ENCODE data around the gene DDAH1.

The DDAH1 gene

DNA sequence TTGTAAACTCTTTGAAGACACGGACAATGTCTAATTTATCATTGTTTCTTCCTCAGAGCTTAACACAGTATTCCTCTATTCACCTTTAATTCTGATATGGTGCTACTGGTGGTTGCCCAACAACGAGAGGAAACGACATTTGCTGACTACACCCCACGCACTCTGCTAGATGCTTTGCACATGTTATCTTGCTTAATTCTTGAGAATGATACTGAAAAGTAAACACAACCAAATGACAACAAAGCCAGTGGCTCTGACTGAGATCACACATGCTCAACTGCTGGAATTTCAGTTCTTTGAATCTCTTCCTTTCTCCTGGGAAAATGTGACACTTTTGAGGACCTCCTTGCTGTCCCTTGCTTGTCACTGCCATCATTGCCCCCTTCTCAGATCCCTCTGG, 37.2 kb upstream of the DDAH1 start:
- H3K9ac ChIP-seq (ENCODE audit: low read depth, low read length, poor library complexity, severe bottlenecking) = no peak overlapping the region
- no peaks in the 10 kb centered on the region for H3F3A ChIP-seq (ENCODE audit: low read depth)
- no peak overlapping the region for H2AFZ ChIP-seq (ENCODE audit: low read length)

DNA sequence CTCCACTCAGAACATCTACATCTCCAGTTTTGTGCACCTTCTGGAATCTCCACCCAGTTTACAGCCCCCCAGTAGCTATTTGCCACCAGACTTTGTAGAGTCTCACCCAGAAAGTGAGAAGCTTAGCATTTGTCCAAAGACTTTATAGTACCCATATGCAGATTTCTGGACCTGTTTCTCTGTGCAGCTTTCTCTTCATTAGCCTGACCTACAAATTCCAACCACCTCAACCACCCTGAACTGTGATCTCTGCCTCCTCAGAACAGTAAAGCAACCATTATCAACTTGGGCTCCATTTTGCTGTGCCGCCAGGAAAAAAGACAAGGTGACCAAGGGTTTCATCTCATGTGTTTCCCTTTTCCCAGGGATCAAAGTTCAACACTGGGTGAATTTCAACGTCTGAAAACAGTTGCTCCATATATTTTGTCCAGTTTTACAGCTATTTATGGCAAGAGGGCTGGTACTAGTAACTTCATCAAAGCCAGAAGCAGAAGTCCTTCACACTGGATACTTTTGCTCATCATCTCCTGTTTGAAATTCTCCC, 36.5 kb upstream of the DDAH1 start:
- Histone ChIP-seq H3K79me2 (ENCODE audit: insufficient read depth, low read length) (no peaks in the 10 kb centered on the region), H4K20me1 (ENCODE audit: insufficient read depth, low read length, poor library complexity, severe bottlenecking) (no peaks in the 10 kb centered on the region), H3F3A (ENCODE audit: low read depth) (no peaks in the 10 kb centered on the region), H3K27me3 (ENCODE audit: insufficient read depth, low read length, poor library complexity, severe bottlenecking) (no peaks in the 10 kb centered on the region), H3K9me2 (replicated peaks; ENCODE audit: low read depth, low read length) (no peaks in the 10 kb centered on the region), H3K36me3 (ENCODE audit: insufficient read depth, low read length) (no peaks in the 10 kb centered on the region), H3K9me3 (ENCODE audit: insufficient read depth, low read depth, low read length) (no peaks in the 10 kb centered on the region), H3K4me3 (ENCODE audit: low read length, poor library complexity, severe bottlenecking) (no peak overlapping the region), H3K9ac (ENCODE audit: low read depth, low read length, poor library complexity, severe bottlenecking) (no peak overlapping the region), H2AFZ (ENCODE audit: low read length) (no peak overlapping the region), H3K4me1 (ENCODE audit: insufficient read depth, low read length, poor library complexity, severe bottlenecking) (no peaks in the 10 kb centered on the region), H3K4me2 (ENCODE audit: low read depth, low read length, poor library complexity, severe bottlenecking) (no peak overlapping the region)
- no peak for TF ChIP-seq EZH2phosphoT487 (IDR thresholded peaks at IDR 0.05; ENCODE audit: borderline replicate concordance)
- TF ChIP-seq, protein P1, sequence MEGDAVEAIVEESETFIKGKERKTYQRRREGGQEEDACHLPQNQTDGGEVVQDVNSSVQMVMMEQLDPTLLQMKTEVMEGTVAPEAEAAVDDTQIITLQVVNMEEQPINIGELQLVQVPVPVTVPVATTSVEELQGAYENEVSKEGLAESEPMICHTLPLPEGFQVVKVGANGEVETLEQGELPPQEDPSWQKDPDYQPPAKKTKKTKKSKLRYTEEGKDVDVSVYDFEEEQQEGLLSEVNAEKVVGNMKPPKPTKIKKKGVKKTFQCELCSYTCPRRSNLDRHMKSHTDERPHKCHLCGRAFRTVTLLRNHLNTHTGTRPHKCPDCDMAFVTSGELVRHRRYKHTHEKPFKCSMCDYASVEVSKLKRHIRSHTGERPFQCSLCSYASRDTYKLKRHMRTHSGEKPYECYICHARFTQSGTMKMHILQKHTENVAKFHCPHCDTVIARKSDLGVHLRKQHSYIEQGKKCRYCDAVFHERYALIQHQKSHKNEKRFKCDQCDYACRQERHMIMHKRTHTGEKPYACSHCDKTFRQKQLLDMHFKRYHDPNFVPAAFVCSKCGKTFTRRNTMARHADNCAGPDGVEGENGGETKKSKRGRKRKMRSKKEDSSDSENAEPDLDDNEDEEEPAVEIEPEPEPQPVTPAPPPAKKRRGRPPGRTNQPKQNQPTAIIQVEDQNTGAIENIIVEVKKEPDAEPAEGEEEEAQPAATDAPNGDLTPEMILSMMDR (conservative IDR thresholded peaks at IDR 0.05; ENCODE audit: low read length) = no peak

More for the DNA sequence above, 37.2 kb upstream of the DDAH1 start:
- H3K4me1 ChIP-seq (ENCODE audit: insufficient read depth, low read length, poor library complexity, severe bottlenecking) = no peaks in the 10 kb centered on the region
- no peaks in the 10 kb centered on the region for H3K27me3 ChIP-seq (ENCODE audit: insufficient read depth, low read length, poor library complexity, severe bottlenecking)
- no peak overlapping the region for H3K4me2 ChIP-seq (ENCODE audit: low read depth, low read length, poor library complexity, severe bottlenecking)
- H3K9me3 ChIP-seq (ENCODE audit: insufficient read depth, low read depth, low read length) = no peaks in the 10 kb centered on the region
- TF ChIP-seq, protein P1 (conservative IDR thresholded peaks at IDR 0.05; ENCODE audit: low read length) = no peak
- H3K79me2 ChIP-seq (ENCODE audit: insufficient read depth, low read length) = no peaks in the 10 kb centered on the region
- H3K9me2 ChIP-seq (replicated peaks; ENCODE audit: low read depth, low read length) = no peaks in the 10 kb centered on the region
- no peaks in the 10 kb centered on the region for H3K36me3 ChIP-seq (ENCODE audit: insufficient read depth, low read length)
- no peak overlapping the region for H3K4me3 ChIP-seq (ENCODE audit: low read length, poor library complexity, severe bottlenecking)
- no peaks in the 10 kb centered on the region for H4K20me1 ChIP-seq (ENCODE audit: insufficient read depth, low read length, poor library complexity, severe bottlenecking)

DNA sequence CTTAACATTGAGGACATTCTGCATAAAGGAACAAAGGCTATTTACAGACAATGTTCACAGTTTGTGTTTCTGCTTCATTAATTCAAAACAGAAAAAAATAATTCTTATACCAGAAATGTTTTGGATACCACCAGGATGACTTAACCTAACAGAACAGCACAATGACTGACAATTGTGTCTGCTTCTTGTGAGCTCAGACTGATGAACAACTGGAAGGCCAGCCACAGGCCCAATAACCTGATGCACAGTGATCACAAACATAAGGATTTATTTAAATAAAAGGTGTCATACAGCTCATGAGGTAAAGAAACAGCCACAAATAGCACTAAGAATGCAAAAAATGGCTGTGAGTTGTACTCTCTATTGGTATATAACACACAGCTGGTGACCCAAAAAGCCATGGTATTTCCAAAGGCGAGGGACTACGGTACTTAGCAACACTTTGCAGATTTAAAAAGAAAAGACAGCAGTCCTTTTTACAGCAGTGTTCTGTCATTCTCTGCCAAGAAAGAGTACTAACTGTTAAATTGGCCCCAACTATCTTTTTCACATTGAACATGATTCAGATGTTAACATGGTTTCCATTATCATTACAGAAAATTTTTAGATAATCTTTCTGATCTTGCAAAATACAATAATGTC, 32.1 kb upstream of the DDAH1 start:
- H3F3A ChIP-seq (ENCODE audit: low read depth) = no peaks in the 10 kb centered on the region

More for the DNA sequence above, 32.1 kb upstream of the DDAH1 start:
- Histone ChIP-seq H3K4me1 (ENCODE audit: insufficient read depth, low read length, poor library complexity, severe bottlenecking) (no peaks in the 10 kb centered on the region), H2AFZ (ENCODE audit: low read length) (no peak overlapping the region), H3K36me3 (ENCODE audit: insufficient read depth, low read length) (no peaks in the 10 kb centered on the region), H3K27me3 (ENCODE audit: insufficient read depth, low read length, poor library complexity, severe bottlenecking) (no peaks in the 10 kb centered on the region), H3K79me2 (ENCODE audit: insufficient read depth, low read length) (no peaks in the 10 kb centered on the region), H3K4me3 (ENCODE audit: low read length, poor library complexity, severe bottlenecking) (no peak overlapping the region), H4K20me1 (ENCODE audit: insufficient read depth, low read length, poor library complexity, severe bottlenecking) (no peaks in the 10 kb centered on the region), H3K9me3 (ENCODE audit: insufficient read depth, low read depth, low read length) (no peaks in the 10 kb centered on the region), H3K4me2 (ENCODE audit: low read depth, low read length, poor library complexity, severe bottlenecking) (no peak overlapping the region), H3K9me2 (replicated peaks; ENCODE audit: low read depth, low read length) (no peaks in the 10 kb centered on the region), H3K9ac (ENCODE audit: low read depth, low read length, poor library complexity, severe bottlenecking) (no peak overlapping the region)
- no peak for TF ChIP-seq EZH2phosphoT487 (IDR thresholded peaks at IDR 0.05; ENCODE audit: borderline replicate concordance)
- TF ChIP-seq, protein P1 (conservative IDR thresholded peaks at IDR 0.05; ENCODE audit: low read length) = no peak
